OCI-LY7 (cell line): Measurements from ENCODE around the gene ZDHHC8.

Experiments used
- EZH2phosphoT487 ChIP-seq: fragments of 200-600 bp; sonication (generic); IDR thresholded peaks from 2 replicates; pipeline ENCODE4 v1.6.1; 2018; ENCODE audit warnings: low read depth, borderline replicate concordance, mild to moderate bottlenecking, mixed run types, antibody characterized with exemption, low read length, moderate library complexity, mixed read lengths
- TF ChIP-seq, protein P1 (sequence below): fragments of 200-600 bp; sonication (generic); conservative IDR thresholded peaks from 2 replicates; pipeline ENCODE4 v1.5.1; 2014; ENCODE audit warnings: mild to moderate bottlenecking, antibody characterized with exemption, low read length, moderate library complexity, mixed read lengths

DNA sequence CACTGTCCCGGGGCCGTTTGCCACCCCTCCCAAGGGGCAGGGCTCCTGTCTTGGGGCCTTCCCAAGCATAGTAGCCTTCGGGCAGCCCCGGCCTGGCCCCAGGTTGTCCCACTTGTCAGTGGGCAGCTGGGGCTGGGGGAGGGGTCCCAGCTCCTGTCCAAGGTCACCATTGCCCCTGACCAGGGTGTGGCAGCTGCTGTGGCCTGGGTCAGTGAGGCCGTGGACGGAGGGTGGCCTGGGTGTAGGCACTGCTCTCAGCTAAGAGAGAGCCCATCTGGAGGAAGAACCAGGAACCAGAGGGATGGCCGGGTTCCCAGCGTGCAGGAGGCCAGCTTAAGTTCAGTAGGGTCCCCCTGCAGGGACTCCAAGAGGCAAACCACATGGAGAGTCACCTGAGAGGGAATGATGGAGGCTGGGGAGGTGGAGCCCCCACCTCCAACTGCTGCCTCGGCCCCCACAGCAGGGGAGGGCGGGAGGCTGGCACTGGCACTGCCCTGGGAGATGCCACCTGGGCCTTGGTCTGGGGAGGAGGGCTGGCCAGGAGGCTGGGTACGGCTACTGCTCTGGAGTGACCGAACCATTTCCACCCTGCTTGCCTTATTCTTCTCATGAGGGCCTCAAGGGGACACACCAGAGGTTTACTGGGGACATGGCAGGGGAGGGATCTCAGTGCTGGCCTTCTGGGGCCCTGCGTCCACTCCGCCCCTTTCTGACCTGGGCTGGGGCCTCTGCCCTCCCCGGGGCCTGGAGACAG is 26.0 kb downstream of the ZDHHC8 start:
- TF ChIP-seq EZH2phosphoT487: no peak
- TF ChIP-seq, protein P1, sequence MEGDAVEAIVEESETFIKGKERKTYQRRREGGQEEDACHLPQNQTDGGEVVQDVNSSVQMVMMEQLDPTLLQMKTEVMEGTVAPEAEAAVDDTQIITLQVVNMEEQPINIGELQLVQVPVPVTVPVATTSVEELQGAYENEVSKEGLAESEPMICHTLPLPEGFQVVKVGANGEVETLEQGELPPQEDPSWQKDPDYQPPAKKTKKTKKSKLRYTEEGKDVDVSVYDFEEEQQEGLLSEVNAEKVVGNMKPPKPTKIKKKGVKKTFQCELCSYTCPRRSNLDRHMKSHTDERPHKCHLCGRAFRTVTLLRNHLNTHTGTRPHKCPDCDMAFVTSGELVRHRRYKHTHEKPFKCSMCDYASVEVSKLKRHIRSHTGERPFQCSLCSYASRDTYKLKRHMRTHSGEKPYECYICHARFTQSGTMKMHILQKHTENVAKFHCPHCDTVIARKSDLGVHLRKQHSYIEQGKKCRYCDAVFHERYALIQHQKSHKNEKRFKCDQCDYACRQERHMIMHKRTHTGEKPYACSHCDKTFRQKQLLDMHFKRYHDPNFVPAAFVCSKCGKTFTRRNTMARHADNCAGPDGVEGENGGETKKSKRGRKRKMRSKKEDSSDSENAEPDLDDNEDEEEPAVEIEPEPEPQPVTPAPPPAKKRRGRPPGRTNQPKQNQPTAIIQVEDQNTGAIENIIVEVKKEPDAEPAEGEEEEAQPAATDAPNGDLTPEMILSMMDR: no peak
